GM19239 (cell line): Measurements from ENCODE around the gene SLC25A30.
"Not testable (repeated sequence)": the region's sequence is repeated elsewhere in the genome, so short reads cannot be mapped to it uniquely, and the experiment has no call there.

Experiments
- DNase-seq: peaks from one replicate; pipeline ENCODE4 v3.0.0; 2011; ENCODE audit warnings: low spot score; ENCODE audit not compliant: insufficient read length
- FAIRE-seq: peaks from 2 replicates; lab custom pipeline; 2011; peaks lifted over from hg19 to GRCh38; lab: Jason Lieb, UNC

SLC25A30 gene

GRCh38 chr13:45370922-45371406, 47.2 kb downstream of the SLC25A30 start:
- FAIRE-seq (no peak), DNase-seq (peak; percentile 56)

- DNase-seq (no peak), FAIRE-seq (no peak)
These were observed 49.1 kb downstream of the SLC25A30 start for GRCh38 chr13:45369116-45369515.

DNA sequence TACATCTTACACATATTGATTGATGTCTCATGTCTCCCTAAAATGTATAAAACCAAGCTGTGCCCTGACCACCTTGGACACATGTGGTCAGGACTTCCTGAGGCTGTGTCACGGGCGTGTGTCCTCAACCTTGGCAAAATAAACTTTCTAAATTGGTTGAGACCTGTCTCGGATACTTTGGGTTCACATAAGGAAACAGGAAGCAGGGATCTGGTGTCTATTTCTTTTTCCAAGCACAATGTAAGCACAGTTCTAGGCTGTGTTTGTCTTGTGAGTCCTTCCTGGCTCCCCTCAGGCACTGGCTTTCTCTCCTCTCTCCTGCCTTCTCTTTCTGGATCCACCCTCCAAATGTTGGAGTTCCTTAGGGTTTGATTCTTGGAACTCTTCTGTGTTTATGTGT, 49.6 kb downstream of the SLC25A30 start:
- FAIRE-seq (no peak), DNase-seq (no peak)

- FAIRE-seq (no peak), DNase-seq (no peak)
These were observed 50.2 kb downstream of the SLC25A30 start for GRCh38 chr13:45368005-45368404.

GRCh38 chr13:45367358-45367757, 50.8 kb downstream of the SLC25A30 start:
- FAIRE-seq (peak; percentile 82), DNase-seq (peak; percentile 71)

- FAIRE-seq (no peak), DNase-seq (no peak)
These were observed 52.7 kb downstream of the SLC25A30 start for GRCh38 chr13:45365558-45365885.

GRCh38 chr13:45364876-45365557, 53.2 kb downstream of the SLC25A30 start:
- DNase-seq (no peak), FAIRE-seq (no peak)

GRCh38 chr13:45362939-45363338, 55.2 kb downstream of the SLC25A30 start:
- FAIRE-seq: no peak
- no peak for DNase-seq

DNA sequence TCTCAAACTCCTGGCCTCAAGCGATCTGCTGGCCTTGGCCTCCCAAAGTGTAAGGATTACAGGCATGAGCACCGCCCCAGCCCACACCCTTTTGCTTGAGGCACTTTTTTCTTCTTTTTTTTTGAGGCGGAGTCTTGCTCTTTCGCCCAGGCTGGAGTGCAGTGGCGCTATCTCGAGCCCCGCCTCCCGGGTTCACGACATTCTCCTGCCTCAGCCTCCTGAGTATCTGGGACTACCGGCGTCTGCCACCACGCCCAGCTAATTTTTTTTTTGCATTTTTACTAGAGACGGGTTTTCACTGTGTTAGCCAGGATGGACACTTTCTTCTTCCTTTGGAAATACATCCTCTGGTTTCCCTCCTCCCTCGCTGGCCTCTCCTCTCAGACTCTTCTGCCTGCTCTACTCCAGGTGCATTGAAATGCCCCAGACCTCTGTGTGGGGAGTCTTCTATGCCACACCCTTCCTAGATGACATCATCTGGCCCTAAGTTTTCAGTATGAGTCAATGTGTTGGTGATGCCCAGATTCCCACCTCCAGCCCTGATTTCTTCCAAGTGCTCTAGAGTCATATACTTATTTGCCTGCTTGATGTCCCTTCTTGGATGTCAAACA, 56.5 kb downstream of the SLC25A30 start:
- no peak for DNase-seq

DNA sequence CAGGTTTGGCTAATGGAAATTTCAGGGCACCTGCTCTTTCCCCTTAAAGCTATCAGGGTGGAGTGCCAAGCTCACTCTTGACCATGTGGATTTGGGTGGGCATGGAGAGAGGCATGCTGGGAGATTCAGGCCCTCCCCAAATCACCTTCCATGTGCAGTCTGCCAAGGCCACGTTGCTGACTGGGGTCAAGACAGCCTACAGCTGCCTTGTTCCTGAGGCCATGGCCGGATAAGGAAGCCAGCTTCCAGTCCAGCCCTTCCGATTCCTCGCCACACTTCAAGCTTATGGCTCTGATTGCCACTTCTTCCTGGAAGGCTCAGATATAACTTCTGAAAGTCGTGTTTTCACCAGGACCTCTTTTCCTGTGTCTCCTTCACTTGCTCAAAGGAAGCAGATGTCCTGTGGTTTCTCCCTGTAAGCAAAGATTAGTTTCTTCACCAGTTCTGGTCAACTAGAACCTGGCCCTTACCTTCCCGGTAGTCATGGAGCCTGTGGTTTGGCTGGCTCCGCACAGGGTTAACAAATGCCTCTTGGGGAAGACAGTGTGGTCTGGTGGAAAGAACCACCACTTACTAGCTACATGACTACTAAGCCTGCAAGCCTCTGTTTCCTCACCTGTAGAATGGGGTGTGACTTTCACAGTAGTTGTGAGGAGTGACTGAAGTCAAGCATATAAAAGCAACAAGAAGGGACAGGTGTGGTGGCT, 61.1 kb downstream of the SLC25A30 start:
- no peak for FAIRE-seq
- DNase-seq: no peak

More for the DNA sequence above, 56.5 kb downstream of the SLC25A30 start:
- FAIRE-seq: no peak

DNA sequence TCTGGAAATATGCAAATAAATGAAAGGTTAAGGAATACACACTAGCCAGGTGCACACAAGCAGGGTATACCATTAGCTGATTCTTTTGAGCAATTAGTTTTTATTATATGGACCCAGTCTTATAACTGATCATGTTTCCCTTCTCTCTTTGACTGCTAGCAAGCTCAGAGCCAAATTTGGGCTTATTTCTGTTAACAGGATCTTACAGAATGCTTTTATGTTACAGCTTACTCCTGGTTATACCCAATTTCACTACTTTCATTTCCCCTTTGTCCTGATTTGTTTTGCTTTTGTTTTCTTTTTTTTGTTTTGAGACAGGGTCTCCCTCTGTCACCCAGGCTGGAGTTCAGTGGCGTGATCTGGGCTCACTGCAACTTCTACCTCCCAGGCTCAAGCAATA, 64.3 kb downstream of the SLC25A30 start:
- FAIRE-seq (peak; percentile 33), DNase-seq (no peak)

GRCh38 chr13:45352031-45352430, 66.1 kb downstream of the SLC25A30 start:
- DNase-seq: no peak
- FAIRE-seq: no peak

DNA sequence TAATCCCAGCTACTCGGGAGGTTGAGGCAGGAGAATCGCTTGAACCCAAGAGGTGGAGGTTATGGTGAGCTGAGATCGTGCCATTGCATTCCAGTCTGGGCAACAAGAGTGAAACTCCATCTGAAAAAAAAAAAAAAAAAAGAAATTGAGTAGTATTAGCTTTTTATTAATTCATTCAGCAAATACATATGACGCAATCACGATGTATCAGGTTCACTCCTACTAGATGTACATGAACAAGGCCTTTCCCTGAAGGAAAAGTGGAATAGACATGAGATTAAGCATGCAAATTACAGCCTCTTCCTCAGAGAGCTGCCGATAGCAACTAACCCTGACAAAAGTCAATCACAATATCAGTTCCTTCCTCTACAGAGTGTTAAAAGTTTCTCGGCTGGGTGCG, 68.0 kb downstream of the SLC25A30 start:
- DNase-seq: no peak
- FAIRE-seq: no peak

DNA sequence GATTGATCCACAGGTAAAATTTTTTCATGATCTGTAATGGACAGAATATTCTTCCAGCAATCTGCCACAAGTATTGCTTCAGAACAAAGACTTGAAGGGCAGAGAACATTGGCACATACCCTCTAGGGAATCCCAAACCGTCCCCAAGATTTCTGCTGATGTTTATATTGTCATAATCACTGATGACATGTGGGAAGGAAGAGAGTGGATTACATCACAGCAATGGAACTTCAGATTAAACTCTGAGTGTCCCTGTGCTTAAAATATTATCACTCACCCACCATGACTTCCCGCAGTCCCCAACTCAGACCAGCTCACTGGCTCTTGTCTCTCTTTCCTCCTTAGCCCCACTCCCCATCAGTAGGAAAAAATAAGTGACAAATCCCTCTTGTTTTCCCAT, 68.7 kb downstream of the SLC25A30 start:
- FAIRE-seq (no peak), DNase-seq (no peak)

DNA sequence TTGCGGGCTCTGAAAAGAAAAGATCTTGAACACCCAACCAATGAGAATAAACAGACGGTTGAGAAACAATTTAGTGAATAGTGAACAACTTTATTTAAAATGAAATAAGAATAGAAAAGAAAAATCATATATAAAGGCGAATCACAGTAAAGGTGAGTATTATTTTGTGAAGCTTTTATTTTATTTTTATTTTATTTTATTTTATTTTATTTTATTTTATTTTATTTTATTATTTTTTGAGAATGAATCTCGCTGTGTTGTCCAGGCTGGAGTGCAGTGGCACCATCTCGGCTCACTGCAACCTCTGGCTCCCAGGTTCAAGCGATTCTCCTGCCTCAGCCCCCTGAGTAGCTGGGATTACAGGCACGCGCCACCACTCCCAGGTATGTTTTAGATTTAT, 74.1 kb downstream of the SLC25A30 start:
- not testable (repeated sequence) for FAIRE-seq, DNase-seq
